HepG2 (cell line): Measurements from ENCODE around the gene DOCK3. TPM values are rescaled to one million over a fixed set of nuclear protein-coding genes. Genes with fewer than 3 reads are reported as not detected.
A peak's percentile ranks its signal among the peaks of the same experiment; 100 is the strongest.

Experiments
- ATF1 ChIP-seq: IDR thresholded peaks from 2 replicates; pipeline ENCODE4 v1.6.1; 2016; ENCODE audit warnings: mild to moderate bottlenecking, control low read depth
- BHLHE40 ChIP-seq: IDR thresholded peaks from 2 replicates; pipeline ENCODE4 v1.6.1; 2011; ENCODE audit warnings: low read length, improper control_type of control experiment
- CCDC6 ChIP-seq: sonication (generic); formaldehyde crosslinking; IDR thresholded peaks from 2 replicates; pipeline ENCODE4 v1.8.1; 2022; ENCODE audit warnings: mild to moderate bottlenecking, missing genetic modification reagents, moderate library complexity
- EEA1 ChIP-seq: sonication (generic); formaldehyde crosslinking; IDR thresholded peaks from 2 replicates; pipeline ENCODE4 v1.5.1; 2020; ENCODE audit warnings: mild to moderate bottlenecking, missing genetic modification reagents, borderline replicate concordance
- FOSL2 ChIP-seq: sonication (generic); formaldehyde crosslinking; IDR thresholded peaks from 2 replicates; pipeline ENCODE4 v1.4.0; 2020; ENCODE audit warnings: missing genetic modification reagents
- IKZF5 ChIP-seq: IDR thresholded peaks from 2 replicates; pipeline ENCODE4 v1.6.1; 2018; ENCODE audit warnings: missing genetic modification reagents, mild to moderate bottlenecking, missing compliant biosample characterization
- MTF2 ChIP-seq: sonication (generic); formaldehyde crosslinking; IDR thresholded peaks from 2 replicates; pipeline ENCODE4 v1.5.0; 2020; ENCODE audit warnings: missing genetic modification reagents, borderline replicate concordance
- MYC ChIP-seq: sonication (generic); formaldehyde crosslinking; IDR thresholded peaks from 2 replicates; pipeline ENCODE4 v1.9.0; 2021; ENCODE audit warnings: missing genetic modification reagents, borderline replicate concordance
- PHF8 ChIP-seq: sonication (generic); formaldehyde crosslinking; IDR thresholded peaks from 2 replicates; pipeline ENCODE4 v1.5.0; 2020; ENCODE audit warnings: missing genetic modification reagents
- RCOR2 ChIP-seq: IDR thresholded peaks from 2 replicates; pipeline ENCODE4 v1.6.1; 2016; ENCODE audit warnings: missing biosample characterization, missing genetic modification reagents
- SALL1 ChIP-seq: sonication (generic); formaldehyde crosslinking; IDR thresholded peaks from 2 replicates; pipeline ENCODE4 v1.8.0; 2022; ENCODE audit warnings: mild to moderate bottlenecking, missing genetic modification reagents
- SIN3B ChIP-seq: fragments of 150-350 bp; IDR thresholded peaks from 2 replicates; pipeline ENCODE4 v1.6.1; 2014; ENCODE audit warnings: low read length
- SIX4 ChIP-seq: sonication (generic); formaldehyde crosslinking; IDR thresholded peaks from 2 replicates; pipeline ENCODE4 v1.4.0; 2020; ENCODE audit warnings: missing genetic modification reagents
- SMAD1 ChIP-seq: sonication (generic); formaldehyde crosslinking; IDR thresholded peaks from 2 replicates; pipeline ENCODE4 v1.4.0; 2020; ENCODE audit warnings: missing genetic modification reagents, low read depth, mild to moderate bottlenecking, borderline replicate concordance
- SMYD3 ChIP-seq: sonication (generic); formaldehyde crosslinking; IDR thresholded peaks from 2 replicates; pipeline ENCODE4 v1.8.1; 2023; ENCODE audit warnings: mild to moderate bottlenecking, missing genetic modification reagents
- SRSF1 ChIP-seq: fragments of 200-400 bp; formaldehyde crosslinking; optimal IDR thresholded peaks from 2 replicates; pipeline ENCODE3; 2017; ENCODE audit warnings: mild to moderate bottlenecking, low read depth, low read length, moderate library complexity
- TMF1 ChIP-seq: sonication (generic); formaldehyde crosslinking; IDR thresholded peaks from 2 replicates; pipeline ENCODE4 v1.8.1; 2022; ENCODE audit warnings: low read depth, missing genetic modification reagents
- ZBTB33 ChIP-seq: sonication (generic); formaldehyde crosslinking; IDR thresholded peaks from 2 replicates; pipeline ENCODE4 v1.4.0; 2020; ENCODE audit warnings: missing genetic modification reagents
- ZNF253 ChIP-seq: sonication (generic); formaldehyde crosslinking; IDR thresholded peaks from 2 replicates; pipeline ENCODE4 v1.8.0; 2022; ENCODE audit warnings: mild to moderate bottlenecking, missing genetic modification reagents, borderline replicate concordance
- ZNF607 ChIP-seq: sonication (generic); formaldehyde crosslinking; IDR thresholded peaks from 2 replicates; pipeline ENCODE4 v1.5.1; 2020; ENCODE audit warnings: missing genetic modification reagents, mild to moderate bottlenecking, borderline replicate concordance
- ZNF644 ChIP-seq: IDR thresholded peaks from 2 replicates; pipeline ENCODE4 v1.6.1; 2016; ENCODE audit warnings: low read depth
- ZNF674 ChIP-seq: sonication (generic); formaldehyde crosslinking; IDR thresholded peaks from 2 replicates; pipeline ENCODE4 v1.5.0; 2020; ENCODE audit warnings: low read depth, mild to moderate bottlenecking, missing genetic modification reagents
- ZNF713 ChIP-seq: sonication (generic); formaldehyde crosslinking; IDR thresholded peaks from 2 replicates; pipeline ENCODE4 v1.4.0; 2020; ENCODE audit warnings: mild to moderate bottlenecking, missing genetic modification reagents
- ZNF775 ChIP-seq: sonication (generic); formaldehyde crosslinking; IDR thresholded peaks from 2 replicates; pipeline ENCODE4 v1.4.0; 2020; ENCODE audit warnings: missing genetic modification reagents, mild to moderate bottlenecking, moderate library complexity, borderline replicate concordance
- polyA plus RNA-seq, 8 experiments: library from polyadenylated mRNA; depleted of rRNA in 3 of 8; stranded (reverse) in 7 of 8; unstranded in 1 of 8; fragments of >200 nt; fragmentation: Illumina TruSeq in 4 of 8; extraction: Trizol in 4 of 8; gene quantifications; 2 replicates each; pipeline versions ENCODE4 v1.2.1 to v1.2.3, GENCODE V29; 2011 to 2016; ENCODE audit warnings: low read depth in 4 of 8, missing spikeins in 1 of 8, mixed read lengths in 1 of 8; ENCODE audit not compliant: insufficient read depth in 1 of 8
- total RNA-seq, 5 experiments: library from RNA; depleted of rRNA; stranded (reverse); fragments of >200 nt; fragmentation: Illumina TruSeq; extraction: Trizol; gene quantifications; 2 replicates each; pipeline ENCODE4 v1.2.3, GENCODE V29; 2016; ENCODE audit warnings: low read depth in 1 of 5
- TF ChIP-seq, protein P1 (sequence below): sonication (generic); formaldehyde crosslinking; IDR thresholded peaks from 2 replicates; pipeline ENCODE4 v1.5.0; 2020; ENCODE audit warnings: mild to moderate bottlenecking, missing genetic modification reagents, borderline replicate concordance

Gene DOCK3
- total and polyA plus RNA-seq, 2 of the 13 experiments (the other 11 are each of a cell fraction or from before 2014, with no cell fraction given), result not detected

DNA sequence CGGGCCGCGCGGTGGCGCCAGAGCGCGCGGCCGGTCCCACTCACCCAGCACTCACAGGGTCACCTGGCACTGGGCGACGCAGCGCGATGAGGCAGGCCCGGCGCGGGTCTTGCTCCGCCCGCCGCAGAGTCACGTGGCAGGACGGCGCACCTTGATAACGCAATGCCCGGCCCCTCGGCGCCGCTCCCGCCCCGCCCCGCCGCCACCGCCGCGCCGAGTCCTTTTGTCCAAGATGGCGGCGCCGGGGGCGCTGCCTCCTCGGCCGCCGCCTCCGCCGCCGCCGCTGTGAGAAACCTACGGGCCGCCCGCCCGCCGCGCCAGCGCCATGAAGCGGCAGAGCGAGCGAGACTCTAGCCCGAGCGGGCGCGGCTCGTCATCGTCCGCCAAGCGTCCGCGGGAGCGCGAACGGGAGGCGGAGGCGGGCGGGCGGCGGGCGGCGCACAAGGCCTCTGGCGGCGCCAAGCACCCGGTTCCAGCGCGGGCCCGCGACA lies 716.4 kb downstream of the DOCK3 start, which contains the start of gene RBM15B (continued):
- no peak for TF ChIP-seq ZNF775 (CRISPR knock-in tag)
- TF ChIP-seq ZNF674 (CRISPR knock-in tag), result peak; percentile 90; the same call in 1 of the 2 replicates
- TF ChIP-seq ZNF713 (CRISPR knock-in tag), result 0 out of 2 replicates have a peak, but pooled peaks have one; percentile 66
- no peak for TF ChIP-seq ZNF253 (CRISPR knock-in tag)
- peak; percentile 77 for TF ChIP-seq SIN3B
- TF ChIP-seq, protein P1, sequence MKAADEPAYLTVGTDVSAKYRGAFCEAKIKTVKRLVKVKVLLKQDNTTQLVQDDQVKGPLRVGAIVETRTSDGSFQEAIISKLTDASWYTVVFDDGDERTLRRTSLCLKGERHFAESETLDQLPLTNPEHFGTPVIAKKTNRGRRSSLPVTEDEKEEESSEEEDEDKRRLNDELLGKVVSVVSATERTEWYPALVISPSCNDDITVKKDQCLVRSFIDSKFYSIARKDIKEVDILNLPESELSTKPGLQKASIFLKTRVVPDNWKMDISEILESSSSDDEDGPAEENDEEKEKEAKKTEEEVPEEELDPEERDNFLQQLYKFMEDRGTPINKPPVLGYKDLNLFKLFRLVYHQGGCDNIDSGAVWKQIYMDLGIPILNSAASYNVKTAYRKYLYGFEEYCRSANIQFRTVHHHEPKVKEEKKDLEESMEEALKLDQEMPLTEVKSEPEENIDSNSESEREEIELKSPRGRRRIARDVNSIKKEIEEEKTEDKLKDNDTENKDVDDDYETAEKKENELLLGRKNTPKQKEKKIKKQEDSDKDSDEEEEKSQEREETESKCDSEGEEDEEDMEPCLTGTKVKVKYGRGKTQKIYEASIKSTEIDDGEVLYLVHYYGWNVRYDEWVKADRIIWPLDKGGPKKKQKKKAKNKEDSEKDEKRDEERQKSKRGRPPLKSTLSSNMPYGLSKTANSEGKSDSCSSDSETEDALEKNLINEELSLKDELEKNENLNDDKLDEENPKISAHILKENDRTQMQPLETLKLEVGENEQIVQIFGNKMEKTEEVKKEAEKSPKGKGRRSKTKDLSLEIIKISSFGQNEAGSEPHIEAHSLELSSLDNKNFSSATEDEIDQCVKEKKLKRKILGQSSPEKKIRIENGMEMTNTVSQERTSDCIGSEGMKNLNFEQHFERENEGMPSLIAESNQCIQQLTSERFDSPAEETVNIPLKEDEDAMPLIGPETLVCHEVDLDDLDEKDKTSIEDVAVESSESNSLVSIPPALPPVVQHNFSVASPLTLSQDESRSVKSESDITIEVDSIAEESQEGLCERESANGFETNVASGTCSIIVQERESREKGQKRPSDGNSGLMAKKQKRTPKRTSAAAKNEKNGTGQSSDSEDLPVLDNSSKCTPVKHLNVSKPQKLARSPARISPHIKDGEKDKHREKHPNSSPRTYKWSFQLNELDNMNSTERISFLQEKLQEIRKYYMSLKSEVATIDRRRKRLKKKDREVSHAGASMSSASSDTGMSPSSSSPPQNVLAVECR (CRISPR knock-in tag), result peak; percentile 95
- peak; percentile 83 for TF ChIP-seq ATF1
- TF ChIP-seq MYC (CRISPR knock-in tag), result peak; percentile 92
- TF ChIP-seq SRSF1, result peak; percentile 12
- peak; percentile 66; the same call in 1 of the 2 replicates for TF ChIP-seq EEA1 (CRISPR knock-in tag)
- TF ChIP-seq RCOR2, result 0 out of 2 replicates have a peak, but pooled peaks have one; percentile 35
- no peak; the same call in none of the 2 replicates for TF ChIP-seq ZBTB33 (CRISPR knock-in tag)
- TF ChIP-seq SMAD1 (CRISPR knock-in tag), result peak; percentile 75; the same call in 1 of the 2 replicates
- no peak for TF ChIP-seq ZNF607 (CRISPR knock-in tag)
- 0 out of 2 replicates have a peak, but pooled peaks have one; percentile 16 for TF ChIP-seq ZNF644 (CRISPR knock-in tag)
- peak; percentile 87 for TF ChIP-seq CCDC6 (CRISPR knock-in tag)
- no peak for TF ChIP-seq SMYD3
- peak; percentile 83 for TF ChIP-seq PHF8 (CRISPR knock-in tag)
- TF ChIP-seq IKZF5 (CRISPR knock-in tag), result peak; percentile 85
- peak; percentile 85 for TF ChIP-seq SALL1
- peak; percentile 68 for TF ChIP-seq FOSL2 (CRISPR knock-in tag)
- no peak for TF ChIP-seq SIX4 (CRISPR knock-in tag)
- TF ChIP-seq MTF2 (CRISPR knock-in tag), result 0 out of 2 replicates have a peak, but pooled peaks have one; percentile 5
- TF ChIP-seq BHLHE40, result peak; percentile 72
- TF ChIP-seq TMF1 (CRISPR knock-in tag), result no peak; the same call in 1 of the 2 replicates
